Measurements from ENCODE around the gene CEP170B.
"Not testable (repeated sequence)": the region's sequence is repeated elsewhere in the genome, so short reads cannot be mapped to it uniquely, and the experiment has no call there.

The CEP170B gene

DNA sequence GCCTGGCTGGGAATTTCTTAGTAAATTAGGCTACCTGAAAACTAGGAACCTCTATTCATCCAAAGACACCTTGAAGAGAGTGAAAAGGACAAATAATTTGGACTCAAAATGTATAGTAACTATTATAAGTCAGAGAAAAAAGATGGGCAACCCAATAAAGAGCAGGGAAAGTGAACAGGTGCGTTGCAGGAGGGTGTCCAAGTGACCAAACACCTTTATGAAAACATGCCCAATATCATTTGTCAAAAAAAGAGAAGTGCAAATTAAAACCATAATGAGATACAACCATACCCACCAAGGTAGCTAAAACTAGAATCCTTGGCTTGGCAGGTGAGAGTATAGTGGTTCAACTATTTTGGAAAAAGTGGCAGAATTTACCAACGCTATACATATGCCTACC is 34.7 kb downstream of the CEP170B start:
- H3K4me3 ChIP-seq (ENCODE audit: low read depth, low read length), result no peak overlapping the region
- TF ChIP-seq, protein P1, sequence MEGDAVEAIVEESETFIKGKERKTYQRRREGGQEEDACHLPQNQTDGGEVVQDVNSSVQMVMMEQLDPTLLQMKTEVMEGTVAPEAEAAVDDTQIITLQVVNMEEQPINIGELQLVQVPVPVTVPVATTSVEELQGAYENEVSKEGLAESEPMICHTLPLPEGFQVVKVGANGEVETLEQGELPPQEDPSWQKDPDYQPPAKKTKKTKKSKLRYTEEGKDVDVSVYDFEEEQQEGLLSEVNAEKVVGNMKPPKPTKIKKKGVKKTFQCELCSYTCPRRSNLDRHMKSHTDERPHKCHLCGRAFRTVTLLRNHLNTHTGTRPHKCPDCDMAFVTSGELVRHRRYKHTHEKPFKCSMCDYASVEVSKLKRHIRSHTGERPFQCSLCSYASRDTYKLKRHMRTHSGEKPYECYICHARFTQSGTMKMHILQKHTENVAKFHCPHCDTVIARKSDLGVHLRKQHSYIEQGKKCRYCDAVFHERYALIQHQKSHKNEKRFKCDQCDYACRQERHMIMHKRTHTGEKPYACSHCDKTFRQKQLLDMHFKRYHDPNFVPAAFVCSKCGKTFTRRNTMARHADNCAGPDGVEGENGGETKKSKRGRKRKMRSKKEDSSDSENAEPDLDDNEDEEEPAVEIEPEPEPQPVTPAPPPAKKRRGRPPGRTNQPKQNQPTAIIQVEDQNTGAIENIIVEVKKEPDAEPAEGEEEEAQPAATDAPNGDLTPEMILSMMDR (IDR thresholded peaks at IDR 0.05; ENCODE audit: control insufficient read depth, extremely low read depth, insufficient read depth), result no peak
- DNase-seq (ENCODE audit: low read depth), result no peak

DNA sequence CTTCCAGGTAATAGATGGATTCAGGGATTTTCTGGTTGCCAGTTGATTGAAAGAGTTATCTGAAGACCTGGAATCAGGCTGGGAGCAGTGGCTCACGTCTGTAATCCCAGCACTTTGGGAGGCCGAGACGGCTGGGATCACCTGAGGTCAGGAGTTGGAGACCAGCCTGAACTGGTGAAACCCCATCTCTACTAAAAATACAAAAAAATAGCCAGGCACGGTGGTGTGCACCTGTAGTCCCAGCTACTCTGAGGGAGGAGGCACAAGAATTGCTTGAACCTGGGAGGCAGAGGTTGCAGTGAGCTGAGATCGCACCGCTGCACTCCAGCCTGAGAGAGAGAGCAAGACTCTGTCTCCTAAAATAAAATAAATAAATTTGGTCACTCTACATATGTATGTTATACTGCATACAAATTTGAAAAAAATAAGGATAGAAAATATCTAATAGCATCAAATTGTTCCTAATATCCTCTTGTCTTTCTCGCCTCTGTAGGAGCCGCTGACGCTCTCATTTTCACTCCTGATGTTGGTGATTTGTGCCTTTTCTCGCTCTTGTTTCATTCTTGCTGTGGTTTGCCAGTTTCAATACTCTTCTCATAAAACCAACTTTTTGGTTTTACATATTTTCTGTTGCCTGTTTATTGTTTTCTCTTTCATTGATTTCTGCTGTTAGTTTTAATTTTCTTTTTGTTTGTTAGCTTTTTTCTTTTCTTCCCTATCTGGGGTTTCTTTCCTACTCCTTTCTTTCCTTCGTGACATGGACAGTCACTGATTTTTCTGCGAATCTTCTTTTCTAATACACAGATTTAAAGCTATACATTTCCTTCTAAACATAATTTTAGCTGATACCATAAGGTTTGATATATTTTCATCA is 35.8 kb downstream of the CEP170B start:
- TF ChIP-seq, protein P1 (IDR thresholded peaks at IDR 0.05; ENCODE audit: control insufficient read depth, extremely low read depth, insufficient read depth), result no peak
- no peak overlapping the region for H3K4me3 ChIP-seq (ENCODE audit: low read depth, low read length)
- no peak for DNase-seq (ENCODE audit: low read depth)

DNA sequence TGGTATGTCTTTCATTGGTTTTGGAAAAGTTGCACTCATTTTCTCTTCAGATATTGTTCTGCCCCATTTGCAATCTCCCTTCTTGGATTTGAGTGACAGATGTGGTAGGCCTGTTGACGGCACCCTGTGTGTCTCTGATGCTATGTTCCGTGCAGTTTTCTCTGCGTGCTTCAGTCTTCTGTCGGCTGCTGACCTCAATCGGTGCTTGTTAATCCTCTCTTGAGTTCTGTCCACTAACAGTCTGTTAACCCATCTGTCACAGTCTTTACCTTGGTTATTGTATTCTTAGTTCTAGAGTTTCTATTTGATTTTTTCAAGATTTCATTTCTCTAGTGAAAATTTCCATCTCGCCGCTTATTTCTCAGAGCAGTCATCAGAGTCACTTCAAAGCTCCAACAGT is 38.9 kb downstream of the CEP170B start:
- DNase-seq (ENCODE audit: low read depth), result no peak
- no peak overlapping the region for H3K4me3 ChIP-seq (ENCODE audit: low read depth, low read length)
- TF ChIP-seq, protein P1 (IDR thresholded peaks at IDR 0.05; ENCODE audit: control insufficient read depth, extremely low read depth, insufficient read depth), result no peak

DNA sequence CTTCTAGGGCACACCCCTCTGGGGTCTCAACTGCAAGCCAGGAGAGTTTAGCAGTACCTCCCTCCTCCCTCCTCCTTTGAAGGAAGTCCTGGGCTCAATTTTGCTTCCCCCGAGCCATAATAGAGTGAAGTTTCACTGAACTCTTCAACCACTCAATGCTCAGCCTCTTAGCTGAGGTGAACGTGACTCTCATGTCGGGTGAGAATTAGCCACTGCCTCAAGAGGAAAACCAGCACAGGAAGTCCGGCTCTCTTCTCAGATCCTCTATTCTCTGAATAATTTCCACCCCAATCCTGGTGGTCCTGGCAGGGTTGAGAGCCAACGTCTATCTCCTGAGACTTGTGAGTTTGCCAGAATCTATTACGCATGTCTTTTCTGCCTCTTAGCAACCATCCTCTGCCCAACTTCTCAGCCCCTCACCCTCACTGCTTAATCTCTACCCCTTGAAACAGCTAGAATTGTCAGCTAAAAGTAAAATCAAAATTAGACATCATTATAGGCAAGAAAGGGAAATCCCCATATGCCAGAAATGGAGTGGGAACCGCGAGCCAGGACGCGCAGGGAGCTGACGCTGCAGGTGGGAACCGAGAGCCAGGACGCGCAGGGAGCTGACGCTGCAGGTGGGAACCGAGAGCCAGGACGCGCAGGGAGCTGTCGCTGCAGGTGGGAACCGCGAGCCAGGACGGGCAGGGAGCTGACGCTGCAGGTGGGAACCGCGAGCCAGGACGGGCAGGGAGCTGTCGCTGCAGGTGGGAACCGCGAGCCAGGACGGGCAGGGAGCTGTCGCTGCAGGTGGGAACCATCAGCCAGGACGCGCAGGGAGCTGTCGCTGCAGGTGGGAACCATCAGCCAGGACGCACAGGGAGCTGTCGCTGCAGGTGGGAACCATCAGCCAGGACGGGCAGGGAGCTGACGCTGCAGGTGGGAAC is 39.8 kb downstream of the CEP170B start:
- H3K4me3 ChIP-seq (ENCODE audit: low read depth, low read length); DNase-seq (ENCODE audit: low read depth): not testable (repeated sequence)

DNA sequence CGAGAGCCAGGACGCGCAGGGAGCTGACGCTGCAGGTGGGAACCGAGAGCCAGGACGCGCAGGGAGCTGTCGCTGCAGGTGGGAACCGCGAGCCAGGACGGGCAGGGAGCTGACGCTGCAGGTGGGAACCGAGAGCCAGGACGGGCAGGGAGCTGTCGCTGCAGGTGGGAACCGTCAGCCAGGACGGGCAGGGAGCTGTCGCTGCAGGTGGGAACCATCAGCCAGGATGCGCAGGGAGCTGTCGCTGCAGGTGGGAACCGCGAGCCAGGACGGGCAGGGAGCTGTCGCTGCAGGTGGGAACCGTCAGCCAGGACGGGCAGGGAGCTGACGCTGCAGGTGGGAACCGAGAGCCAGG is 40.5 kb downstream of the CEP170B start:
- not testable (repeated sequence) for DNase-seq (ENCODE audit: low read depth); H3K4me3 ChIP-seq (ENCODE audit: low read depth, low read length)

DNA sequence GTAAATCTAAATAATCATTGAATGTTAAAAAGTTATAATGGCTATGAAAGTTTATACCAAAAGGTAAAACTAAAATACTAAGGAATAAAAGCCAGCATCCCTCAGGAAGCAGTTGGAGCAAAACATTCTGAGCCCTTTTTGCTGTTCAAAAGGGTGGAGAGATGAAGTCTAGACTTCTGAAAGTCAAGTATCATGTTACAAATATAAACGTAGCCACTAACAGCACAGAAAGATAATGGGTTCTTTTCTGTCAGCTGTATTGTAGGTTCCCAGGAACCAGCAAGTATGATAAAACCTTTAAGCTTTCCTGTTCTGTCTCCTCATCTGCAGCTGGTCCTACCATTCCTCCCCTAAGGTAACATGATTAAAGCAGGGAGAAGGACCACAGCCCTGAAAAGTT is 43.2 kb downstream of the CEP170B start:
- TF ChIP-seq, protein P1 (IDR thresholded peaks at IDR 0.05; ENCODE audit: control insufficient read depth, extremely low read depth, insufficient read depth), result no peak
- DNase-seq (ENCODE audit: low read depth), result no peak
- H3K4me3 ChIP-seq (ENCODE audit: low read depth, low read length), result no peak overlapping the region

DNA sequence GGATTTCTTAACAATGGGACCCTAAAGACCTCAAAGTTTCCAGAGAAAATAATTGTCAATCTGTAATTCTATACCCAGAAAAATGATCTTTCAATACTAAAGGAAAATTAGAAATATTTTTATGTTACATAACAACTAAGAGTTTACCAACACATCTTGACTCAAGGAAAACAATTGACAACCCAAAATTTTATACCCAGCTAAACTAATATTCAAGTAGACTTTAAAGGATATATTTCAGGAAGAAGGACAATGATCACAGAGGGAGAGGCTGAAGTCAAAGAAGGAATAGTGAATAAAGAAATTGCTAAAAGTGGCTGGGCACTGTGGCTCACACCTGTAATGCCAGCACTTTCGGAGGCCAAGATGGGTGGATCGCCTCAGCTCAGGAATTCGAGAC is 47.0 kb downstream of the CEP170B start:
- no peak for DNase-seq (ENCODE audit: low read depth)
- no peak overlapping the region for H3K4me3 ChIP-seq (ENCODE audit: low read depth, low read length)
- TF ChIP-seq, protein P1 (IDR thresholded peaks at IDR 0.05; ENCODE audit: control insufficient read depth, extremely low read depth, insufficient read depth), result no peak

Data from LNCaP clone FGC (cell line).